Measurements from ENCODE around the gene VGLL4.

VGLL4 gene

GRCh38 chr3:11625376-11626083, 18.2 kb downstream of the VGLL4 start:
- no peak for DNase-seq

- DNase-seq = no peak
Measured at GRCh38 chr3:11624704-11625375, 18.9 kb downstream of the VGLL4 start.

- no peak for DNase-seq
Measured at GRCh38 chr3:11624161-11624560, 19.6 kb downstream of the VGLL4 start.

- DNase-seq = no peak
Measured at GRCh38 chr3:11622586-11623550, 20.8 kb downstream of the VGLL4 start.

GRCh38 chr3:11621077-11621476, 22.6 kb downstream of the VGLL4 start:
- DNase-seq = no peak

- no peak for DNase-seq
Measured at GRCh38 chr3:11619946-11620652, 23.6 kb downstream of the VGLL4 start.

- DNase-seq = no peak
Measured at GRCh38 chr3:11619461-11619860, 24.3 kb downstream of the VGLL4 start.

GRCh38 chr3:11618904-11619303, 24.8 kb downstream of the VGLL4 start:
- no peak for DNase-seq

GRCh38 chr3:11616551-11616950, 27.2 kb downstream of the VGLL4 start:
- no peak for DNase-seq

GRCh38 chr3:11613851-11614487, 29.7 kb downstream of the VGLL4 start:
- no peak for DNase-seq

- no peak for DNase-seq
Measured at GRCh38 chr3:11613319-11613718, 30.4 kb downstream of the VGLL4 start.

- DNase-seq = no peak
Measured at GRCh38 chr3:11612515-11613188, 31.1 kb downstream of the VGLL4 start.

- DNase-seq = no peak
Measured at GRCh38 chr3:11611341-11611799, 32.3 kb downstream of the VGLL4 start.

- no peak for DNase-seq
Measured at GRCh38 chr3:11610700-11611275, 32.9 kb downstream of the VGLL4 start.

GRCh38 chr3:11610044-11610671, 33.6 kb downstream of the VGLL4 start:
- no peak for DNase-seq

- no peak for DNase-seq
Measured at GRCh38 chr3:11609481-11609880, 34.2 kb downstream of the VGLL4 start.

- no peak for DNase-seq
Measured at GRCh38 chr3:11607816-11608215, 35.9 kb downstream of the VGLL4 start.

- DNase-seq = no peak
Measured at GRCh38 chr3:11606865-11607440, 36.8 kb downstream of the VGLL4 start.

GRCh38 chr3:11606090-11606784, 37.5 kb downstream of the VGLL4 start:
- no peak for DNase-seq

GRCh38 chr3:11605398-11605797, 38.3 kb downstream of the VGLL4 start:
- no peak for DNase-seq
